Erythroblast (primary cell): ENCODE measurements around the gene EDN2.

Source experiments
- GATA1 ChIP-seq: IDR thresholded peaks from 2 replicates; pipeline ENCODE4 v1.6.1; 2011; ENCODE audit warnings: low read depth, mild to moderate bottlenecking, control low read depth, low read length, moderate library complexity
- POLR2A ChIP-seq: IDR thresholded peaks from 2 replicates; pipeline ENCODE4 v1.6.1; 2011; ENCODE audit warnings: mild to moderate bottlenecking, low read length

DNA sequence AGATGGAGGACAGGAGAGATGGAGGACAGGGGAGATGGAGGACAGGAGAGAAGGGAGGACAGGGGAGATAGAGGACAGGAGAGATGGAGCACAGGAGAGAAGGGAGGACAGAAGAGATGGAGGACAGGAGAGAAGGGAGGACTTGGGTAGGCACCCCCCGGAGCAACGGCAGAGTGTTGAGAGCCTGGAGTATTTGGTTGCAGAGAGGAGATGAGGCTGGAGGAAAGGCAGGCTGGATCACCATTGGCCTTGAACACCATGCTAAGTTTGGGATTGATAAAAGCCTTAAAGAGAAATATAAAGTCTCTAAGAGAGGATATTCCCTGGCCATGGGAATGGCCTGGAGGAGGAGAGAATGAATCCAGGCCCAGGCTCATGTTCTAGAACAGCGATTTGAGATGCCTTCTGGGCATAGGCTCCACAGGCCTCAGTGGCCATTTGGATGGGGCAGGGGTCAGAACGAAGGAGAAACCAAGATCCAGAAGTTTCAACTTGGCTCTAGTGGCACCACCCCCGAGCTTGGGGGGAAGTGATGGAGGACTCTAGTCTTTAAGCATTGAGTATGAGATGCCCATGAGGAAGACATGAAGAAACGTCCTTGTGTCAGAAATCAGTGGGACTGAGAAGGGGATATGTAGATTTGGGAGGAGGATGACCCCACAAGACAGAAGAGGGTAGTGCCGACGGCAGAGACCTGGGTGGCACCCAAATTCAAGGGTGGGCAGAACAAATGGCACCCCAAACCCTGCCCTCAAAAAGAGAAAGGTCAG, 47.9 kb upstream of the EDN2 start:
- TF ChIP-seq POLR2A (no peak), GATA1 (no peak)
